ENCODE results near the gene CENPM. TPM values are rescaled to one million over a fixed set of nuclear protein-coding genes. Genes with fewer than 3 reads are reported as not detected.

The CENPM gene
- total and polyA plus RNA-seq, 7 donors, result 0.52 to 2.3 (median 1.1) TPM; not detected in 1

GRCh38 chr22:41915035-41915785, 31.7 kb downstream of the CENPM start, which contains the start of gene SHISA8:
Gene SHISA8, minus strand, starts transcription at chr22:41915074. Its CDS starts 407 bp downstream, at chr22:41914667.
- Histone ChIP-seq H3K4me1 (peaks cover 15% of the 10 kb centered on the region), H3K27me3 (ENCODE audit: insufficient read depth in 3 of 3, low read length in 2 of 3) (peaks cover 0 to 77% (median 27%) of the 10 kb centered on the region in 3 donors), H3K4me3 (peak within 1 kb of the TSS; percentile 57), H3K9me3 (no peaks in the 10 kb centered on the region), H3K27ac (no peak within 1 kb of the TSS), H3K36me3 (ENCODE audit: insufficient read depth in 1 of 2, low read depth in 1 of 2) (no peaks in the 10 kb centered on the region)
- ATAC-seq (peak in 3 of 4 donors; percentile 33 to 52 (median 40)), DNase-seq (peak; percentile 56 to 66)
- intact Hi-C loops (cut with DNase I), result no loop called here
- WGBS, 3 donors, result 9 to 16% (median 10%) methylated on average over 40 to 63 of the region's 63 CpGs
- no peak for TF ChIP-seq CTCF (IDR thresholded peaks at IDR 0.05)

GRCh38 chr22:41914611-41915034, 32.3 kb downstream of the CENPM start:
- Histone ChIP-seq H3K4me3 (peak overlapping the region; percentile 57), H3K27ac (no peak overlapping the region), H3K36me3 (ENCODE audit: insufficient read depth in 1 of 2, low read depth in 1 of 2) (no peaks in the 10 kb centered on the region), H3K27me3 (ENCODE audit: insufficient read depth in 3 of 3, low read length in 2 of 3) (peaks cover 0 to 78% (median 27%) of the 10 kb centered on the region in 3 donors), H3K4me1 (peaks cover 12% of the 10 kb centered on the region), H3K9me3 (no peaks in the 10 kb centered on the region)
- intact Hi-C loops (cut with DNase I), result no loop called here
- 0 to 1% (median 1%) methylated on average over 24 to 67 of the region's 67 CpGs for WGBS, 3 donors
- ATAC-seq (no peak), DNase-seq (no peak)
- no peak for TF ChIP-seq CTCF (IDR thresholded peaks at IDR 0.05)

- TF ChIP-seq CTCF (IDR thresholded peaks at IDR 0.05), result no peak
- WGBS, 3 donors, result 3 to 4% (median 3%) methylated on average over 59 to 79 of the region's 79 CpGs
- DNase-seq (no peak), ATAC-seq (no peak)
- intact Hi-C loops (cut with DNase I), result no loop called here
- H3K27ac ChIP-seq, result no peak overlapping the region
- H3K36me3 ChIP-seq (ENCODE audit: insufficient read depth in 1 of 2, low read depth in 1 of 2), result no peaks in the 10 kb centered on the region
- peaks cover 0 to 75% (median 27%) of the 10 kb centered on the region in 3 donors for H3K27me3 ChIP-seq (ENCODE audit: insufficient read depth in 3 of 3, low read length in 2 of 3)
- H3K4me1 ChIP-seq, result peaks cover 12% of the 10 kb centered on the region
- no peaks in the 10 kb centered on the region for H3K9me3 ChIP-seq
- H3K4me3 ChIP-seq, result no peak overlapping the region
Measured at GRCh38 chr22:41913842-41914534, 33.0 kb downstream of the CENPM start.

- TF ChIP-seq CTCF (IDR thresholded peaks at IDR 0.05), result no peak
- intact Hi-C loops (cut with DNase I), result no loop called here
- no peak overlapping the region for H3K27ac ChIP-seq
- no peaks in the 10 kb centered on the region for H3K36me3 ChIP-seq (ENCODE audit: insufficient read depth in 1 of 2, low read depth in 1 of 2)
- peaks cover 0 to 66% (median 27%) of the 10 kb centered on the region in 3 donors for H3K27me3 ChIP-seq (ENCODE audit: insufficient read depth in 3 of 3, low read length in 2 of 3)
- peaks cover 12% of the 10 kb centered on the region for H3K4me1 ChIP-seq
- no peak for ATAC-seq
- H3K4me3 ChIP-seq, result no peak overlapping the region
- no peak for DNase-seq
- WGBS, 3 donors, result 73 to 82% (median 79%) methylated on average over 11 of the region's 11 CpGs
- H3K9me3 ChIP-seq, result no peaks in the 10 kb centered on the region
Measured at GRCh38 chr22:41913040-41913719, 33.8 kb downstream of the CENPM start.

All from psoas muscle (tissue), 8 donors.